NCI-H2029 (cell line): ENCODE measurements around the gene CFAP44.
"Not testable (repeated sequence)": the region's sequence is repeated elsewhere in the genome, so short reads cannot be mapped to it uniquely, and the experiment has no call there.

Experiments
- DNase-seq: peaks from one replicate; lab custom pipeline; 2025; lab: John Stamatoyannopoulos, UW

Gene CFAP44, protein sequence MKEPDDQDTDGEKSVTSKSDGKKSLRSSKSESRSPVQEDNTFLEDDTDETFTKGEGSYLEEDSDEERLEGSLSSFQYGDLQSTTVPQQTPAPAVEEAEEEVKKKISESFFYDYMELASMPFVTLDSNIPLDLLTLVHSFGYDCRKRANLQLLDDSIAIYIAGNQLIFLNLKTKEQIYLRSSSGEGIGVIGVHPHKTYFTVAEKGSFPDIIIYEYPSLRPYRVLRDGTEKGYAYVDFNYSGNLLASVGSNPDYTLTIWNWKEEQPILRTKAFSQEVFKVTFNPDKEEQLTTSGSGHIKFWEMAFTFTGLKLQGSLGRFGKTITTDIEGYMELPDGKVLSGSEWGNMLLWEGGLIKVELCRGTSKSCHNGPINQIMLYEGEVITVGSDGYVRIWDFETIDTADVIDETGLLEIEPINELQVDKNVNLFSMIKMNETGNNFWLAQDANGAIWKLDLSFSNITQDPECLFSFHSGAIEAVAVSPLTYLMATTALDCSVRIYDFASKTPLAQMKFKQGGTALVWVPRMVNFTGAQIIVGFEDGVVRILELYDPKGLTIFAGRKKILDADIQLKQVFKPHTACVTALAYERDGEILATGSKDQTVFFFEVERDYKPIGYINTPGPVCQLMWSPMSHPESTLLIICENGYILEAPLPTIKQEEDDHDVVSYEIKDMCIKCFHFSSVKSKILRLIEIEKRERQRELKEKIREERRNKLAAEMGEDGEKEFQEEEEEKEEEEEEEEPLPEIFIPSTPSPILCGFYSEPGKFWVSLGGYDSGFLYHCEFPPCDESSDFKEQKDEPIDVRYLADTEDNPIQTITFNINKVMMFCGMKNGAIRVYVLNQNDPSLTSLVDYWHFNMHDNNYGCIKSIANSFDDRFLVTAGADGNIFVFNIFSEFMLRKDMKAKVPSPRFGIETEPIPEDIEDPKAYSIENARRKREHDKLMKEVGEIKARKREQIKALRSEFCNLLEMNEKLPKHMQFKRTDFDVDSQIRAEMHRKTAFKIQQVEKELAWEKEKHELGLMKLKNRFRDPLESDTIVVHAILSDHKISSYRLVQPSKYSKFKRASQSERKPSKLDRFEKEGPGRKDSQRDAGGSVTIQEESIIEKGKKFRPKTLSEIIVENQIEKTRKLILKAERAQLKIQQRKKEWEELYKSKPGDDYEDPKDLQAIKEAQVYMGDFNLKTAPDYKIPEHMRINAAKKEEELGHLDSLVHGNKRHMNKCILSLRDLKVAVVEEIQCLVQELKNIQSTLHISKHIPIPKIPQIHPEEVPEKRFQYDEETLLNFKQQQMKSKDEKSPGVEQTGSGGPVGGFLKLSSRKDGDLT (N-terminal part only)

GRCh38 chr3:113441051-113441770, at the start of gene CFAP44:
TSS of gene CFAP44 (minus strand) at chr3:113441493. CDS start at chr3:113433664, 7,829 bp downstream.
- DNase-seq: peak; percentile 45

- DNase-seq: no peak
These were observed 43.9 kb upstream of the CFAP44 start for GRCh38 chr3:113485161-113485609.

DNA sequence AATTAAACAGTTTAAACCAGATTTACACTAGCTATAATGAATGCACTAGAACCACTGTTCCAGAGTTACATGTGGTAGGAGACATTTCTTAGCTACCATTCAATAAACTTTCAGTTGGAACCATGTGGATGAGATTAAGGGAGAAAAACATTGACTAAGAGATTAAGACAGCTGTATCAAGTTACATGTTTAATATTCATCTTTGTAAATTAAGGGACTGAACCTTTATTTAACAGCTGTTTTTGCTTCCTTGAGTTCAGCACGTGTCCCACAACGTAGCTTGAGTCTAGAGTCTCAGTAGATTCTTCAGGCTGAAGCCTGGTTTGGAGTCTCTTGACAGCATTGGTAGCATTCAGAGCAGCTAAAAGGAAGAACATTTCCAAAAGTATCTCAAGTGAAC, 27.2 kb upstream of the CFAP44 start:
- no peak for DNase-seq

- no peak for DNase-seq
These were observed 20.2 kb upstream of the CFAP44 start for GRCh38 chr3:113461488-113461887.

DNA sequence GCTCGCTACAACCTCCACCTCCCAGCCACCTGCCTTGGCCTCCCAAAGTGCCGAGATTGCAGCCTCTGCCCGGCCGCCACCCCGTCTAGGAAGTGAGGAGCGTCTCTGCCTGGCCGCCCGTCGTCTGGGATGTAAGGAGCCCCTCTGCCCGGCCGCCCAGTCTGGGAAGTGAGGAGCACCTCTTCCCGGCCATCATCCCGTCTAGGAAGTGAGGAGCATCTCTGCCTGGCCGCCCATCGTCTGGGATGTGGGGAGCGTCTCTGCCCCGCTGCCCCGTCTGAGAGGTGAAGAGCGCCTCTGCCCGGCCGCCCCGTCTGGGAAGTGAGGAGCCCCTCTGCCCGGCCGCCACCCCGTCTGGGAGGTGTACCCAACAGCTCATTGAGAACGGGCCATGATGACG, 17.3 kb upstream of the CFAP44 start:
- not testable (repeated sequence) for DNase-seq

GRCh38 chr3:113455446-113455845, 14.2 kb upstream of the CFAP44 start:
- DNase-seq: no peak

- no peak for DNase-seq
These were observed 13.3 kb upstream of the CFAP44 start for GRCh38 chr3:113454630-113455029.

DNA sequence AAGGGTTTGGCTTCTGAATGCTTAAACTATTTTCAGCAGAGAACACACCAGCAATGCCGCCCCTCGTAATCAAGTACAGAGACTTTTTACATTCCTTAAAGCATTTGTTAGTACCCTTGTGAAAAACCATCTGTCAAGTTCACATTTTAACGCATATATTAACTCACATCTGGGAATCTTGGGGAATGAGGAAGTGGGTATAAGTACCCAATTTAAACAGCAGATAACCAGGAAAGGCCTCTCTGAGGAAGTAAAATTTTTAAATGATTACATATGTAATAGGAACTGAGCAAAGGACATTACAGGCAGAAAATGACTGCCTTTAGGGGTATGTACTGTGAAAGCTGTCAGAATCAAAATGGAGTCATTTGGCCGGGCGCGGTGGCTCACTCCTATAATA, 12.8 kb upstream of the CFAP44 start:
- DNase-seq: no peak

DNA sequence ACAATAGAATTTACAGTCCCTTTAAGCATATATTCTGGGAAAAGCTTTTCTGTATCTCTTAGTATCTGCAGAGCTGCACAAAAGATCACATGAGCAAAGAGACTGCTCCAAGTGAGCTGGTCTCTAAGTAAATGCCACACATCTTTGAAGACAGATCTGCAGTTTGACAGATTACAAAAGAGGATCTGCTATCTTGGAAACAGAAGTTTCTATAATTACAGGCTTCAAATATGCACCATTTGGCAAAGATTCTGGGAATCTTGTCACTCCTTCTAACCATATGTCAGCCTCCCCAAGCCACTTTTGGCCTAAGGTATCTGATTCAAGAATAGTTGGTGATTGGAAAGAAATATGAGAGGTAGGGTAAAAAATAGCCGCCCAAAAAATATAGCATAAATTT, 9.6 kb upstream of the CFAP44 start:
- DNase-seq: no peak

DNA sequence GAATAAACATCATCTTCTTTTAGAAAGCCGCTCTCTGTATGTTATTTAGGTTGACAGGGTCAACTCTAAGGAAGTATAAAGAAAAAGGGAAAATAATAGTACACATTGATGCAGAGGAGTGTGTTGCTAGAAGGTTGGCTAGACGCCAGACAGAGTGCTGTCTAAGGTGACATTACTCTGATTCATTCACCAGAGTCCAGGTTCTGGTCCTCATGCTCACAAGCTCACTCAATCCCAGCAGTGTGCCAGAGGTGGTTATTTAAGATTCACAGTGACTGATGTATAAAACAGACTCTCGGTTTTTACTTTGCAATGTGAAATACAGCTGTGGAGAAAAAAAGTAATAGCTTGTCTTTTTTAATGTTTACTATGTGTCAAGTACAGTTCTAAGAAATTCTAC, 1.7 kb downstream of the CFAP44 start:
- peak; percentile 3 for DNase-seq

- no peak for DNase-seq
These were observed 3.1 kb downstream of the CFAP44 start for GRCh38 chr3:113438224-113438623.

GRCh38 chr3:113437411-113437810, 3.9 kb downstream of the CFAP44 start:
- DNase-seq: no peak

DNA sequence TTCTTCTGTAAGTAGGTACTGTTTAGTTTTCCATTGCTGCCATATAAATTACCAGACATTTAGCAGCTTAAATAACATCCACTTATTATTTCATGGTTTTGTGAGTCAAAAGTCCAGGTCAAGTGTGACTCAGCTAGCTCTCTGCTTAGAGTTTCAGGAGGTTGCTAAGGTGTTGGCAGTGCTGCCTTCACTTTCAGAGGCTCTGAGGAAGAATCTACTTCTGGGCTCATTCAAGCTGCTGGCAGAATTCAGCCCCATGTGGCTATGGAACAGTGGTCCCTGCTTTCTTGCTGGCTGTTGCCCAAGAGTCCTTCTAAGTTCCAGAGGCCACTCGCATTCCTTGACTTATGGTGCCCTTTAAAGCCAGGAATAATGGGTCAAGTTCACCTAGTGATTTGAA, 4.5 kb downstream of the CFAP44 start:
- DNase-seq: no peak

- no peak for DNase-seq
These were observed 9.5 kb downstream of the CFAP44 start for GRCh38 chr3:113431811-113432210.

DNA sequence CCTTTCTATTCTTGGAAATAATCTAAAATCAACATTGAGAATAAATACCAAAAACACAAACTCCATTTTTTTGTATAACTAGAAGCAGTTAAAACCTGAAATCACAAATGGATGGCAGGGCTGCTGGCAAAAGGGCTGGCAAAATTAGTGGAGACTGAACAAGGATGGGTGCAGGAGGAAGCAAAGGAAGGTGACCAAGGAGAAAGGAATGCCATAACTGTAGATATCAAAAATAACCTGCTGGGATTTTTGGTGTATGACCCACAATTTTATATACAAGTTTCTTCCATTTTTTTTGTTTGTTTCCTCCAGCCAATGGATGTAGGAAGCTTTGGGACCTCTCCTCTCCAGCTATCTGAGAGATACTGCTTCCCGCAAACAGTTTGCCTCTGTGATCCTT, 12.7 kb downstream of the CFAP44 start:
- no peak for DNase-seq

DNA sequence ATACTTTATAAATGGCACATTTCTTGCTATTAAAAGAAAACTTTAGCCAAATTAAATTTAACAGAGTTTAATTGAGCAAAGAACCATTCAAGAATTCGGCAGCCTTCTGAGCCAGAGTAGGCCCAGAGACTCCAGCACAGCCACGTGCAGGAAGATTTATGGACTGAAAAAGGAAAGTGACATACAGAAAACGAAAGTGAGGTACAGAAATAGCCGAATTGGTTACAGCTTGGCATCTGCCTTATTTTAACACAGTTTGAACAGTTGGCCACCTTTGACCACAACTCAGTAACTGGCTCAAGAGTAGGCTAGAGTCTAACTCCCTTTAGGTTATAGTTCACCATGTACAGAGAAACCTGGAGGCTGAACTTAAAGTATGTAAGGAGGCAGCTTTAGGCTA, 17.6 kb downstream of the CFAP44 start:
- no peak for DNase-seq

DNA sequence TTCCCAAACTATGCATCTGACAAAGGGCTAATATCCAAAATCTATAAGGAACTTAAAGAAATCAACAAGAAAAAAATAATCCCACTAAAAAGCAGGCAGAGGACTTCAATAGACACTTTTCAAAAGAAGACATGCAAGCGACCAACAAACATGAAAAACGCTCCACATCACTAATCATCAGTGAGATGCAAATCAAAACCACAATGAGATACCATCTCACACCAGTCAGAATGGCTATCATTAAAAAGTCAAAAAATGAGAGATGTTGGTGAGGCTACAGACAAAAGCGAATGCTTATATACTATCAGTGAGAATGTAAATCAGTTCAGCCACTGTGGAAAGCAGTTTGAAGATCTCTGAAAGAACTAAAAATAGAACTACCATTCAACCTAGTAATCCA, 20.2 kb downstream of the CFAP44 start:
- DNase-seq: no peak

DNA sequence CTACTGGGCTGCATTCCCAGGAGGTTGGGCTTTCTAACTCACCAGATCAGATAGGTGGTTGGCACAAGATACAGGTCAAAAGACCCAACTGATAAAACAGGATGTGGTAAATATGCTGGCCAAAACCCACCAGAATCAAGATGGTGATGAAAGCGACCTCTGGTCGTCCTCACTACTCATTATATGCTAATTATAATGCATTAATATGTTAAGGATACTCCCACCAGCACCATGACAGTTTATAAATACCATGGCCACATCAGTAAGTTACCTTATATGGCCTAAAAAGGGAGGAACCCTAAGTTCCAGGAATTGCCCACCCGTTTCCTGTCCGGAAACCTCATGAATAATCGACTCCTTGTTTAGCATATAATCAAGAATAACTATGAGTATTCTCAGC, 31.6 kb downstream of the CFAP44 start:
- no peak for DNase-seq

GRCh38 chr3:113405180-113405579, 36.1 kb downstream of the CFAP44 start:
- DNase-seq: no peak

DNA sequence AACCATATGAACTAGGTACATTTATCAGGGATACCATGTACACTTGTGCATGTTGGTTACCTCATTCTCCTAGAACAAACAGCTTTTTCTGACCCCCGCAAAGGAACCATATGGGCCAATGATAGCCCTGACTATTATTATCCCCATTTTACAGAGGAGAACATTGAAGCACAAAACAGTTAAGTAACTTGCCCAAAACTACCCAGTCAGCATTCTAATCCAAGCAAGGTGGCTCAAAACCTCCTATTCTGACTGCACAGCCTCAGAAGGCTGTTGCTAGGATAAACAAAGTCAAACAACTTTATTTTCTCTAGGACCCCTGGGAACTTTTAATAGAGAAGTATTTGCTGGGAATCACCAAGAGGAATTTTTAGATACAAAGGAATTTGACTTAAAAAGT, 36.7 kb downstream of the CFAP44 start:
- DNase-seq: no peak
